GM19239 (cell line): ENCODE results near the gene TNFRSF19.
"Not testable (repeated sequence)": the region's sequence is repeated elsewhere in the genome, so short reads cannot be mapped to it uniquely, and the experiment has no call there.

Source experiments
- DNase-seq: peaks from one replicate; pipeline ENCODE4 v3.0.0; 2011; ENCODE audit warnings: low spot score; ENCODE audit not compliant: insufficient read length
- FAIRE-seq: peaks from 2 replicates; lab custom pipeline; 2011; peaks lifted over from hg19 to GRCh38; lab: Jason Lieb, UNC

The TNFRSF19 gene

GRCh38 chr13:23570099-23570920, at the start of gene TNFRSF19:
Gene TNFRSF19, plus strand, starts transcription at chr13:23570412. Its CDS starts 19,772 bp downstream, at chr13:23590184.
- DNase-seq (no peak), FAIRE-seq (no peak)

- not testable (repeated sequence) for FAIRE-seq, DNase-seq
Measured at GRCh38 chr13:23529926-23530325, 40.3 kb upstream of the TNFRSF19 start.

- no peak for FAIRE-seq
- no peak for DNase-seq
Measured at GRCh38 chr13:23531446-23531845, 38.8 kb upstream of the TNFRSF19 start.

- no peak for FAIRE-seq
- DNase-seq = no peak
Measured at GRCh38 chr13:23534090-23534489, 36.1 kb upstream of the TNFRSF19 start.

- DNase-seq = no peak
- no peak for FAIRE-seq
Measured at GRCh38 chr13:23541221-23541824, 28.9 kb upstream of the TNFRSF19 start.

- FAIRE-seq = no peak
- no peak for DNase-seq
Measured at GRCh38 chr13:23544668-23545067, 25.5 kb upstream of the TNFRSF19 start.

GRCh38 chr13:23547000-23547590, 23.1 kb upstream of the TNFRSF19 start:
- DNase-seq (no peak), FAIRE-seq (no peak)

GRCh38 chr13:23549724-23550123, 20.5 kb upstream of the TNFRSF19 start:
- no peak for FAIRE-seq
- no peak for DNase-seq

GRCh38 chr13:23550163-23550562, 20.0 kb upstream of the TNFRSF19 start:
- DNase-seq = no peak

GRCh38 chr13:23551213-23552008, 18.8 kb upstream of the TNFRSF19 start:
- FAIRE-seq = no peak
- DNase-seq = no peak

More at GRCh38 chr13:23550163-23550562, 20.0 kb upstream of the TNFRSF19 start:
- no peak for FAIRE-seq

- no peak for DNase-seq
Measured at GRCh38 chr13:23552171-23552570, 18.0 kb upstream of the TNFRSF19 start.

GRCh38 chr13:23552661-23553060, 17.6 kb upstream of the TNFRSF19 start:
- FAIRE-seq (no peak), DNase-seq (no peak)

More at GRCh38 chr13:23552171-23552570, 18.0 kb upstream of the TNFRSF19 start:
- no peak for FAIRE-seq

GRCh38 chr13:23554000-23554399, 16.2 kb upstream of the TNFRSF19 start:
- no peak for DNase-seq
- FAIRE-seq = no peak

GRCh38 chr13:23557043-23557442, 13.2 kb upstream of the TNFRSF19 start:
- no peak for FAIRE-seq

GRCh38 chr13:23557733-23558132, 12.5 kb upstream of the TNFRSF19 start:
- no peak for FAIRE-seq

More at GRCh38 chr13:23557043-23557442, 13.2 kb upstream of the TNFRSF19 start:
- no peak for DNase-seq

GRCh38 chr13:23558675-23559536, 11.3 kb upstream of the TNFRSF19 start:
- FAIRE-seq (no peak), DNase-seq (no peak)

More at GRCh38 chr13:23557733-23558132, 12.5 kb upstream of the TNFRSF19 start:
- no peak for DNase-seq

GRCh38 chr13:23560571-23561089, 9.6 kb upstream of the TNFRSF19 start:
- FAIRE-seq (no peak), DNase-seq (no peak)

GRCh38 chr13:23561261-23561660, 9.0 kb upstream of the TNFRSF19 start:
- DNase-seq (no peak), FAIRE-seq (no peak)
